ENCODE results near the gene AFAP1L1.

DNA sequence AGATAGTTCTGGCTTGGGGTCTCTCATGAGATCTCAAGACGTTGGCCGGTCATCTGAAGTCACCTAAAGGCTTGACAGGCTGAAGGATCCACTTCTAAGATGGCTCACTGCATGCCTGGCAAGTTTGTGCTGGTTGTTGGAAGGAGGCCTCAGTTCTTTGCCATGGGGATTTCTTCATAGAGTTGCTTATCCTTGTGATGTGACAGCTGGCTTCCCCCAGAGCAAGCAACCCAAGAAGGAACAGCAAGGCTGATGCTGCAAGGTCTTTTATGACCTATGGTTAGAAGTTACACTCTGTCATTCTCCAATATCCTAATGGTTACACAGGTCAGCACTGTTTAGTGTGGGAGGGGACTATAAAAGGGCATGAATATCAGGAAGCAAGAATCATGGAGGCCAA, 53.0 kb downstream of the AFAP1L1 start:
- TF ChIP-seq, protein P1, sequence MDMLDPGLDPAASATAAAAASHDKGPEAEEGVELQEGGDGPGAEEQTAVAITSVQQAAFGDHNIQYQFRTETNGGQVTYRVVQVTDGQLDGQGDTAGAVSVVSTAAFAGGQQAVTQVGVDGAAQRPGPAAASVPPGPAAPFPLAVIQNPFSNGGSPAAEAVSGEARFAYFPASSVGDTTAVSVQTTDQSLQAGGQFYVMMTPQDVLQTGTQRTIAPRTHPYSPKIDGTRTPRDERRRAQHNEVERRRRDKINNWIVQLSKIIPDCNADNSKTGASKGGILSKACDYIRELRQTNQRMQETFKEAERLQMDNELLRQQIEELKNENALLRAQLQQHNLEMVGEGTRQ (IDR thresholded peaks at IDR 0.05): no peak
- no peak for TF ChIP-seq PBX3 (IDR thresholded peaks at IDR 0.05)
- no peak for TF ChIP-seq PHF8 (IDR thresholded peaks at IDR 0.05; ENCODE audit: borderline replicate concordance, low read depth)
